ENCODE results near the gene C1QTNF5.

C1QTNF5 gene

DNA sequence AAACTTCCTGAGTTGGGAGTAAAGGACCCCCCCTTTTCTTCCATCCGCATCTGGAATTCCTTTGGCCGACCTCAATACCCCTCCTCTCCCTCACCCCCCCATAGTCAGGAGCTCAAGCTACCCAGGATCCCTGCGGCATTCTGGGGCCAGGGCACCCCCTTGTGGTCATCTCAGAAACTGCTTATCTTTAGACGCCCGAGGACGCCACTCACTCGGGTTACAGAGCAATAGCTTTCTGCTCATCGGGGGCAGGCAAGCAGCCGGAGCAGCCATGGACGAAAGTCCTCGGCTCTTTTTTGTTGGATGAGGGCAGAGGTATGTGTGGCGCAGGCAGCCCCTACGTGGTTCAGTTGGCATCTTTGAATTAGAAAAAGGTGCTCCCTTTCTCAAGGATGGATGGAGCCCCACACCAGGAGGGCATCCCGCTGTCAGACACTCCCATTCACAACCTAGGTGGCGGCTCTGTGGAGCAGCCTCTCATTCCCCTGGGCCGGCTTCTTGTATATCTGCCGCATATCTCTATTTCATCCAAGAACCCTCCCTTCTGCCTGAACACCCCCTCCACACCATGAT is 2.3 kb downstream of the C1QTNF5 start:
- no peak for DNase-seq (ENCODE audit: low read depth in 2 of 2)

GRCh38 chr11:119337581-119338317 is 2.9 kb downstream of the C1QTNF5 start:
- no peak for DNase-seq (ENCODE audit: low read depth in 2 of 2)

DNA sequence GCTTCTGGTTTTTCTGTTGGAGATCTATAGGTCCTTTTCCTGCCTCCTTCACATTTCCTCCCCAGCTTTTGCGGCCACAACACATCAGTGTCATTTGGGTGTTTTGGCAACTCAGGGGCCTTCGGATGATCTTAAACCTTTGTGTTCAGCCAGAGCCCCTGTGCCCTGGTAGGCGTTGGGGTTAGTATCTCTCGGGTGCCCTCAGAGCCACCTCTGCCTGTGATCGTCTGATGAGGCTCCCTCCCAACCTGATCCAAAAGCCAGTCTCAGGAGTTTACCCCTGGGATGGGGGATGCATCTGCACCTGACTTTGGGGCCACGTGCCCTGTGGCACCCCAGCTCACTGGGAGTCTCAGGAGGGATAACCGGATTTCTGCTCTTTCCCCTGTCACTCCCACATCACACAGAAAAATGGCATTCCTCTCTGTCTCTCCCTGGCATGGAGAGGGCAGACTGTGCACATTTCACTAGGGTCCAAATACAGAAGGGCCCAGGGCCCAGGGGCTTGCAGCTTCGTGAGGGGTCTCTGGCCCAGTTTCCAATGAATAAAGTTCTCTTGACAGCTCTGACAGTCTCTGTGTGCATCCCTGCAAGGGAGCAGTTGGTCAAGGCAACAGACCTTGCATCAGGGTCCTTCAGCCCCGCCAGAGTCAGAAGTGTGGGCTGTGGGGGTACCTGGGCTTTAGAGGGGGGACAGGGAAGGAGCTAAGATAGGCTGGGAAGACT is 3.8 kb downstream of the C1QTNF5 start:
- no peak for DNase-seq (ENCODE audit: low read depth in 2 of 2)

DNA sequence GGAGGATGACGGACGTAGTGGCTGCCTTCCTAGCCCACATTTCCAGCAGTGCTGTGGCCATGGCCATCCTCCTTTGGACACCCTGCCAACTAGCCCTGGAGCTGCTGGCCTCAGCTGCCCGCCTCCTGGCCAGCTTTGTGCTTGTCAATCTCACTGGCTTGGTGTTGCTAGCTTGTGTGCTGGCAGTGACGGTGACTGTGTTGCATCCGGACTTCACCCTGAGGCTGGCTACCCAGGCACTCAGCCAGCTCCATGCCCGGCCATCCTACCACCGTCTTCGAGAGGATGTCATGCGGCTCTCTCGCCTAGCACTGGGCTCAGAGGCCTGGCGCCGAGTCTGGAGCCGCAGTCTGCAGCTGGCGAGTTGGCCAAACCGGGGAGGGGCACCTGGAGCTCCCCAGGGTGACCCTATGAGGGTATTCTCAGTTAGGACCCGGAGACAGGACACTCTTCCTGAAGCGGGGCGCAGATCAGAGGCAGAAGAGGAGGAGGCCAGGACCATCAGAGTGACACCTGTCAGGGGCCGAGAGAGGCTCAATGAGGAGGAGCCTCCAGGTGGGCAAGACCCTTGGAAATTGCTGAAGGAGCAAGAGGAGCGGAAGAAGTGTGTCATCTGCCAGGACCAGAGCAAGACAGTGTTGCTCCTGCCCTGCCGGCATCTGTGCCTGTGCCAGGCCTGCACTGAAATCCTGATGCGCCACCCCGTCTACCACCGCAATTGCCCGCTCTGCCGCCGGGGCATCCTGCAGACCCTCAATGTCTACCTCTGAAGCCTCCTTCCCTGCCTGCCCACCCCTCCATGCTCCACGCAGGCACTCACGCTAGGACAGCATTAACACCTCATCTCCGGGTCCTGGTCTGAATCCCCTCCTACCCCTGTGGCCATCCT is 4.8 kb downstream of the C1QTNF5 start:
- no peak for DNase-seq (ENCODE audit: low read depth in 2 of 2)

DNA sequence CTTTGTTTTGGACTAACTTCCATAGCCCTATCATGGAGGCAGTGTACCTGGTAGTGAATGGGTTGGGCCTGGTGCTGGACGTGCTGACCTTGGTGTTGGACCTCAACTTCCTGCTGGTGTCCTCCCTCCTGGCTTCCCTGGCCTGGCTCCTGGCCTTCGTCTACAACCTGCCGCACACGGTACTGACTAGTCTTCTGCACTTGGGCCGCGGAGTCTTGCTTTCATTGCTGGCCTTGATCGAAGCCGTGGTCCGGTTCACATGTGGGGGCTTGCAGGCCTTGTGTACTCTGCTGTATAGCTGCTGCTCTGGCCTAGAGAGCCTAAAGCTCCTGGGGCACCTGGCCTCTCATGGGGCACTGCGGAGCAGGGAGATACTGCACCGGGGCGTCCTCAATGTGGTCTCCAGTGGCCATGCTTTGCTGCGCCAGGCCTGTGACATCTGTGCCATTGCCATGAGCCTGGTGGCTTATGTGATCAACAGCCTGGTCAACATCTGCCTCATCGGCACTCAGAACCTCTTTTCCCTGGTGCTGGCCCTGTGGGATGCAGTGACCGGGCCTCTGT is 5.5 kb downstream of the C1QTNF5 start:
- no peak for DNase-seq (ENCODE audit: low read depth in 2 of 2)

DNA sequence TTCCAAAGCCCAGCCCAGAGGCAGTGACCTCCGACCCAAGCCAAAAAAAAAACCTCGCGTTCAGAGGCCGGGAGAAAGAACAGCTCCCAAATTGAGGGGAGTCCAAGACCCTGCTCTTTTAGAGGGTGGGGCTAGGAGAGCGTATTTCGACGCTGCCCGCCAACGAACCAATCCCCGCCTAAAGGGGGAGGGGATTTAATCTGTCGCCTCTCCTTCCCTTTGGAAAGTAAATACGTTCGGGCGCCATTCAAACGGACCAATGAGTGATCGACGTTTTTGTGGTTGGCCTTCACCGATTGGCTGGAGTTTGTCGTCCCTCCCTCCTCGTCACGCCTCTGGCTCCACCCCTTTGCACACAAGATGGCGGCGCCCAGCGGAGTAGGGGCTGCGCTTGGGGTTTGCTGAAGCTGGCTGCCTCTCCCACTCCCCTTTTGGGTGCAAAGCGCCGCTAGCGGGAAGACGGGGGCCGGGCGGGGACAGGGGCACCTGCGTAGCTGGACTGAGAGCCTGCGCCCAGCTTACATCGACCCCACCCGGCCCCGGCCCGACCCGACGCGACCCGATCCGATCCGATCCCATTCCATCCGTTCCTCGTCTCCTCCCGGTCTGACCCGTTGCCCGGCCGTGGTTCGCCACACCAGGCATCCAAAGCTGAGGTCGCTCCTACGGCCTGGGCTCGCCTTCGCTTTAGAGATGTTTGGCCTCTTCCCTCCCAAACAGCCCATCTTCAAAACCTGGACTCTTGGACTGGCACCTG is 6.3 kb downstream of the C1QTNF5 start, which contains the start of gene RNF26:
RNF26 (plus strand) TSS at position 354 of the 757 bp plus-strand sequence. CDS start 596 bp downstream, outside the sequence.
- peak; percentile 78 to 92 for DNase-seq (ENCODE audit: low read depth in 2 of 2)

- DNase-seq (ENCODE audit: low read depth in 2 of 2) = no peak
Observed at GRCh38 chr11:119332111-119332765, 8.4 kb downstream of the C1QTNF5 start.

DNA sequence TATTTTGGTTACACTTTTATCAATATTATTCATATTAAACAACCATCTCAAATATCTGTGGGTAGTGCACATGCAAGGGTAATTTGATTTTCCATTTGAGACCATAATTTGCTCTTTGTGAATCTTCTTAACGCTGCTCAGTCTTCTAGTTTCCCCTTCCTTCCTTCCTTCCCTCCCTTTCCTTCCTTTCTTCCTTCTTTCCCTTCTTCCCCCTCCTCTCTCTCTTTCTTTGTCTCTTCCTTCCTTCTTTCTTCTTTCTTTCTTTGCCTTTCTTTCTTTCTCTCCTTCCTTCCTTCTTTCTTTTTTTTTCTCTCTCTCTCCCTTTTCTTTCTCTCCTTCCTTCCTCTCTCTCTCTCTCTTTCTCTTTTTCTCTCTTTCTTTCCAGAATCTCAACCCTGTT is 10.4 kb downstream of the C1QTNF5 start:
- DNase-seq (ENCODE audit: low read depth in 2 of 2) = no peak

GRCh38 chr11:119329320-119329719 is 11.4 kb downstream of the C1QTNF5 start:
- DNase-seq (ENCODE audit: low read depth in 2 of 2) = no peak

GRCh38 chr11:119324189-119324588 is 16.5 kb downstream of the C1QTNF5 start:
- DNase-seq (ENCODE audit: low read depth in 2 of 2) = no peak

DNA sequence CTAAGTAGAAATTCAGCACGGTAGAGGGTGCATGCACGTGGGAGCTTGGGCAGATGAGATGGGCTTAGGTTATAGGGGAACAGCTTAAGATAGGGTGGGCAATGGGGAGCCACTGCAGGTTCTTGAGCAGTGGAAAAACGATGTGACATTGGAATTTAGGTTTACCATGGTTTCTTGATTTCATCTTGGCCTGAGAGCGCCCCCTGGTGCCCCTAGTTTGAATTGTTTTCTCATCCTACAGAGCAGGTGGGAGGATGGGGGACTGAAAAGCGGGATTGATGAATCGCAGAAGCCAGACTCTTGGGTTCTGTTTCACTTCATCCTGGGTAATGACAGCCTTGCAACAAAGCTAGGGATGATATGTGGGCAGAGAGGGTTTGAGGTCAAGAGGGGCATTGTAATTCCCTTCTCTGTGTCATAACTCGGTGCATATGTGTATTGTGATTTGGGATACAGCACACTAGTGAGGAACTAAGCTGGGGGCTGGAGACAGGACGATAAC is 17.1 kb downstream of the C1QTNF5 start:
- peak in 1 of 2 donors; percentile 55 for DNase-seq (ENCODE audit: low read depth in 2 of 2)

DNA sequence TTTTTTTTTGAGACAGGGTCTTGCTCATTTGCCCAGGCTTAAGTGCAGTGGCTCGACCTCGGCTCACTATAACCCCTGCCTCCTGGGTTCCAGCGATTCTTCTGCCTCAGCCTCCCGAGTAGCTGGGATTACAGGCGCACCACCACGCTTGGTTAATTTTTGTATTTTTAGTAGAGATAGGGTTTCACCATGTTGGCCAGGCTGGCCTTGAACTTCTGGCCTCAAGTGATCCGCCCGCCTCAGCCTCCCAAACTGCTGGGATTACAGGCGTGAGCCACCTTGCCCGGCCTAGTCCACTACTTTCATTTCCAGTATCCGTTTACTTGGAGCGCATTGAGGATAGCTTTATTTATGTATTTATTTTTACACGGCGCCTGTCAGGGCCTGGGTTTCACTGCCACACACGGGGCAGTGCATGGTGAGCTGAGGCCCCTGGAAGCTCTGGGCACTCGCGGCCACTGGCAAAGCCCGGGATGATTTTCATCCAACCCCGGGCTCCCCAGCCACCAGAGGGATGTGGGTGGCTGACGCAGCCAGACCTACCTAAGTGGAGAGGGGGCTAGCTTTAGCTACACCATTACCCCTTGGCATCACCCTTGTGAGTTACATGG is 17.7 kb downstream of the C1QTNF5 start:
- no peak for DNase-seq (ENCODE audit: low read depth in 2 of 2)

GRCh38 chr11:119322360-119322739 is 18.3 kb downstream of the C1QTNF5 start:
- DNase-seq (ENCODE audit: low read depth in 2 of 2) = no peak

DNA sequence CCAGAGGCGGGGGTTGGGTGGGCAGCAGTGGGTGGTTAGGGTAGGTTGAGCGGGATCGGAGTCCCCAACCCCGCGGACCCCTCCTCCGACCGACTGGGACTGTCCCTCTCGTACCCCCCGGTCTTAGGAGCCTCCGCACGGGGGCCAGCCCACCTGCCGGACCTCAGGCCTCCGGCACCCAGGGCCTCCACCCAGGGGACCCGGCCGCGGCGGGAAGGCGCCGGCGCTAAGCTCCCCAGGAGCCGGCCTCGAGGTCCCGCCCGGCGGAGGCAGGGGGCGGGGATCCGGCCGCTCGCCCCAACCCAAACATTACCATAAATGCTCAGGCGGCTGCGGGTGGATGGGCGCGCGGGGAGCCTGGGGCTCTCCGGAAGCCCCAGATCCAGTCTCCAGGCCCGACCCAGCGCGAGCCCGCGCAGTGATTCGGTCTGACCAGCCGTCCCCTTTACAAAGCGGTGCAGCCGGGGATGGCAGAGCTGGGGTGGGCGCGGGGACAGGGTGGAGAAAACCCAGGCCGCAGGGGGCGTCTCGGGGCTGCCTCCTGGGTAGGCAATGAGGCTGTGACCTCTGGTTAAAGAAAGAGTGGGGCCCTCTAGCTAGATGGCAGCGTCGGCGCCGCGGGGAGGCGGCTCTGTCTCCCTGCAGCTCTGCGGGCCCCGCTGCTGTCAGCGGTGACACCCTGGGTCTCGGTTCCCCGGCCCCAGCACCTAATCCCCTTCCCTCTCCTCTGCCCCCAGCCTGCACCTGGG is 19.7 kb downstream of the C1QTNF5 start:
- no peak for DNase-seq (ENCODE audit: low read depth in 2 of 2)

GRCh38 chr11:119320240-119320775 is 20.4 kb downstream of the C1QTNF5 start:
- DNase-seq (ENCODE audit: low read depth in 2 of 2) = no peak

- DNase-seq (ENCODE audit: low read depth in 2 of 2) = no peak
Observed at GRCh38 chr11:119319700-119320239, 20.9 kb downstream of the C1QTNF5 start.

DNA sequence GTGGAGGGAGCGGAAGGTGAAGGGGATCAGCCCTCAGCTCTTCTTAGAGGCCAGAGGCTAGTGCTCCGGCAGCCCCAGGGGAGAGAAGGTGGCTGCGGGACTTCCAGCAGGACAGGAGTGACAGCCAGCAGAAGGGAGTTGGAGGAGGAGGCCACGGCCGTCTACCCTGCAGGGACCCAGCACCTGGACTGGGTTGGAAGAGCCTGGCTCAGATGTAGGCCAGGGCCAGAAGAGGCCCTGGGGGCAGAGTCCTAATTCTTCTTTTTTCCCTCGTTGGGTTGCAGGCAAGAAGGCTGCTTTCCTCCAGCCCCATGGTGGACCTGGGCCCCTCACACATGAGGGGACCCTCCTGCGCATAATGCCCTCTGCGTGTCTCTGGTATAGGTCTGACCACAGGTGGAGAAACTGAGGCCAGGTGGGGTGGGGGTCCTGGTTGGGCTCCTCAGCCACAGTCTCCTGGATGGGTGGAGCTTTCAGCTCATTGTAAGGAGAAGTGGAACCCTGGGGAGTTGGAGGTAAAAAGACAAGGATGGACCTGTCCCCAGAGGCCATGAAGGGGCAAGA is 21.5 kb downstream of the C1QTNF5 start:
- no peak for DNase-seq (ENCODE audit: low read depth in 2 of 2)

All from stimulated activated CD8-positive, alpha-beta memory T cell treated with anti-CD3 and anti-CD28 coated beads, Interleukin-15, amount 100 ng/mL, for 4 hours (primary cell).